ENCODE data around the gene ANO7. TPM values are rescaled to one million over a fixed set of nuclear protein-coding genes. Genes with fewer than 3 reads are reported as not detected.

ANO7 gene
- total and polyA plus RNA-seq, 2 donors (not counting 1 experiment from before 2014, with no cell fraction given), result 0.64 to 1.8 TPM

- Histone ChIP-seq H3K9ac (ENCODE audit: low read length) (no peak overlapping the region), H3K4me1 (ENCODE audit: control insufficient read depth in 2 of 2, insufficient read depth in 2 of 2, low read length in 2 of 2) (peaks cover 0 to 7% of the 10 kb centered on the region in 2 donors), H3K79me2 (ENCODE audit: control insufficient read depth, insufficient read depth, low read length) (no peaks in the 10 kb centered on the region), H3K9me3 (ENCODE audit: control extremely low read depth in 1 of 3, control insufficient read depth in 2 of 3, insufficient read depth in 1 of 3, low read length in 2 of 3) (peaks cover 0 to 3% (median 0%) of the 10 kb centered on the region in 3 donors), H2AFZ (ENCODE audit: insufficient read depth, low read depth, low read length, poor library complexity, severe bottlenecking) (no peak overlapping the region), H4K20me1 (ENCODE audit: control insufficient read depth, insufficient read depth, low read length, poor library complexity, severe bottlenecking) (no peaks in the 10 kb centered on the region), H3K4me2 (replicated peaks; ENCODE audit: low read depth, low read length, poor library complexity, severe bottlenecking) (no peak overlapping the region), H3K27me3 (replicated peaks in 1 of 4; ENCODE audit: control extremely low read depth in 1 of 4, control insufficient read depth in 3 of 4, insufficient read depth in 4 of 4, low read length in 3 of 4) (no peaks in the 10 kb centered on the region), H3K4me3 (ENCODE audit: control extremely low read depth in 1 of 5, extremely low read depth in 1 of 5, insufficient read depth in 1 of 5, low read depth in 2 of 5, low read length in 4 of 5) (no peak overlapping the region), H3K27ac (ENCODE audit: low read length in 2 of 2) (no peak overlapping the region), H3K36me3 (replicated peaks in 1 of 2; ENCODE audit: control extremely low read depth in 1 of 2, control insufficient read depth in 1 of 2, extremely low read depth in 1 of 2, insufficient read depth in 2 of 2, low read length in 1 of 2) (no peaks in the 10 kb centered on the region)
- peaks cover 4% of the 10 kb centered on the region for H3K4me1 Mint-ChIP-seq
- H3K27me3 Mint-ChIP-seq, result no peaks in the 10 kb centered on the region
- DNase-seq, result no peak
- CTCF ChIA-PET, result no interaction called here
- WGBS (ENCODE audit: insufficient coverage), result no CpG with 5 or more reads among the region's 8 CpGs
- intact Hi-C loops (cut with micrococcal nuclease), result no loop called here
- no peak overlapping the region for H3K27ac Mint-ChIP-seq
- POLR2A ChIA-PET, result no interaction called here
- no peaks in the 10 kb centered on the region for H3K9me3 Mint-ChIP-seq (ENCODE audit: insufficient read depth)
- ATAC-seq (ENCODE audit: low read depth), result no peak
- no peak overlapping the region for H3K4me3 Mint-ChIP-seq
- TF ChIP-seq EZH2 (IDR thresholded peaks at IDR 0.05; ENCODE audit: borderline replicate concordance, insufficient read depth, low read depth, low read length, poor library complexity, severe bottlenecking), result no peak
These were observed 4.8 kb downstream of the ANO7 start for GRCh38 chr2:241193271-241193670.

GRCh38 chr2:241194811-241195210 lies 6.3 kb downstream of the ANO7 start:
- no peaks in the 10 kb centered on the region for H3K27me3 ChIP-seq (replicated peaks in 1 of 4; ENCODE audit: control extremely low read depth in 1 of 4, control insufficient read depth in 3 of 4, insufficient read depth in 4 of 4, low read length in 3 of 4)
- POLR2A ChIA-PET, result no interaction called here
- Mint-ChIP-seq H3K27me3 (no peaks in the 10 kb centered on the region), H3K4me1 (no peaks in the 10 kb centered on the region), H3K9me3 (ENCODE audit: insufficient read depth) (no peaks in the 10 kb centered on the region), H3K4me3 (no peak overlapping the region), H3K27ac (no peak overlapping the region)
- 92% methylated on average over 8 of the region's 9 CpGs for WGBS (ENCODE audit: insufficient coverage)
- no peak overlapping the region for H2AFZ ChIP-seq (ENCODE audit: insufficient read depth, low read depth, low read length, poor library complexity, severe bottlenecking)
- H3K36me3 ChIP-seq (replicated peaks in 1 of 2; ENCODE audit: control extremely low read depth in 1 of 2, control insufficient read depth in 1 of 2, extremely low read depth in 1 of 2, insufficient read depth in 2 of 2, low read length in 1 of 2), result no peaks in the 10 kb centered on the region
- ATAC-seq (ENCODE audit: low read depth) (no peak), DNase-seq (no peak)
- no peaks in the 10 kb centered on the region for H3K4me1 ChIP-seq (ENCODE audit: control insufficient read depth in 2 of 2, insufficient read depth in 2 of 2, low read length in 2 of 2)
- no peak overlapping the region for H3K4me2 ChIP-seq (replicated peaks; ENCODE audit: low read depth, low read length, poor library complexity, severe bottlenecking)
- H3K9ac ChIP-seq (ENCODE audit: low read length), result no peak overlapping the region
- CTCF ChIA-PET, result no interaction called here
- H3K9me3 ChIP-seq (ENCODE audit: control extremely low read depth in 1 of 3, control insufficient read depth in 2 of 3, insufficient read depth in 1 of 3, low read length in 2 of 3), result peaks cover 0 to 3% (median 0%) of the 10 kb centered on the region in 3 donors
- H3K4me3 ChIP-seq (ENCODE audit: control extremely low read depth in 1 of 5, extremely low read depth in 1 of 5, insufficient read depth in 1 of 5, low read depth in 2 of 5, low read length in 4 of 5), result no peak overlapping the region
- intact Hi-C loops (cut with micrococcal nuclease), result no loop called here
- no peaks in the 10 kb centered on the region for H4K20me1 ChIP-seq (ENCODE audit: control insufficient read depth, insufficient read depth, low read length, poor library complexity, severe bottlenecking)
- H3K27ac ChIP-seq (ENCODE audit: low read length in 2 of 2), result no peak overlapping the region
- TF ChIP-seq CTCF (IDR thresholded peaks at IDR 0.05), result no peak
- TF ChIP-seq EZH2 (IDR thresholded peaks at IDR 0.05; ENCODE audit: borderline replicate concordance, insufficient read depth, low read depth, low read length, poor library complexity, severe bottlenecking), result no peak
- no peaks in the 10 kb centered on the region for H3K79me2 ChIP-seq (ENCODE audit: control insufficient read depth, insufficient read depth, low read length)

Data from B cell (primary cell).